Endothelial cell of umbilical vein (primary cell): Measurements from ENCODE around the gene KLK1.

Source experiments
- CTCF ChIP-seq, 2 donors: IDR thresholded peaks; 1 replicate in 1 of 2; 2 replicates in 1 of 2; pipeline ENCODE4 v1.5.1; 2011; ENCODE audit warnings: low read length in 2 of 2, mild to moderate bottlenecking in 2 of 2, moderate library complexity in 2 of 2, control low read depth in 1 of 2, inconsistent platforms in 1 of 2, low read depth in 1 of 2; ENCODE audit not compliant: insufficient read depth in 1 of 2; ENCODE audit errors: extremely low read depth in 1 of 2
- POLR2A ChIP-seq: IDR thresholded peaks from 2 replicates; pipeline ENCODE4 v1.6.1; 2012; ENCODE audit warnings: low read depth, mild to moderate bottlenecking, control low read depth, low read length
- POLR2AphosphoS5 ChIP-seq: IDR thresholded peaks from 2 replicates; pipeline ENCODE4 v1.6.1; 2012; ENCODE audit warnings: low read depth, mild to moderate bottlenecking, control low read depth, low read length, moderate library complexity; ENCODE audit not compliant: insufficient read depth

GRCh38 chr19:50844296-50844935 is 20.8 kb upstream of the KLK1 start:
- TF ChIP-seq POLR2AphosphoS5 (no peak), CTCF (IDR thresholded peaks at IDR 0.05; ENCODE audit: extremely low read depth in 1 of 2, insufficient read depth in 1 of 2, low read depth in 1 of 2, low read length in 2 of 2) (no peak), POLR2A (no peak)
